Activated CD4-positive, alpha-beta T cell treated with anti-CD3 and anti-CD28 coated beads, Interleukin-2, amount 50 U/mL, for 48 hours (primary cell): ENCODE data around the gene PLAGL2.
"Not testable (repeated sequence)": the region's sequence is repeated elsewhere in the genome, so short reads cannot be mapped to it uniquely, and the experiment has no call there.

ENCODE experiments used
- DNase-seq, 2 experiments: peaks; one replicate each; pipeline ENCODE4 v3.0.0-alpha.2; 2020

The PLAGL2 gene, protein sequence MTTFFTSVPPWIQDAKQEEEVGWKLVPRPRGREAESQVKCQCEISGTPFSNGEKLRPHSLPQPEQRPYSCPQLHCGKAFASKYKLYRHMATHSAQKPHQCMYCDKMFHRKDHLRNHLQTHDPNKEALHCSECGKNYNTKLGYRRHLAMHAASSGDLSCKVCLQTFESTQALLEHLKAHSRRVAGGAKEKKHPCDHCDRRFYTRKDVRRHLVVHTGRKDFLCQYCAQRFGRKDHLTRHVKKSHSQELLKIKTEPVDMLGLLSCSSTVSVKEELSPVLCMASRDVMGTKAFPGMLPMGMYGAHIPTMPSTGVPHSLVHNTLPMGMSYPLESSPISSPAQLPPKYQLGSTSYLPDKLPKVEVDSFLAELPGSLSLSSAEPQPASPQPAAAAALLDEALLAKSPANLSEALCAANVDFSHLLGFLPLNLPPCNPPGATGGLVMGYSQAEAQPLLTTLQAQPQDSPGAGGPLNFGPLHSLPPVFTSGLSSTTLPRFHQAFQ

GRCh38 chr20:32207626-32208498, at the start of gene PLAGL2, which contains the start of gene POFUT1:
Gene PLAGL2 (minus strand): TSS chr20:32207743. CDS start chr20:32202178, 5,565 bp downstream.
Gene POFUT1 (plus strand): TSS chr20:32207880. CDS start chr20:32207942, 62 bp downstream.
- peak; percentile 88 to 91 for DNase-seq

GRCh38 chr20:32252189-32252588, 44.6 kb upstream of the PLAGL2 start:
- DNase-seq, result peak; percentile 92 to 95

DNA sequence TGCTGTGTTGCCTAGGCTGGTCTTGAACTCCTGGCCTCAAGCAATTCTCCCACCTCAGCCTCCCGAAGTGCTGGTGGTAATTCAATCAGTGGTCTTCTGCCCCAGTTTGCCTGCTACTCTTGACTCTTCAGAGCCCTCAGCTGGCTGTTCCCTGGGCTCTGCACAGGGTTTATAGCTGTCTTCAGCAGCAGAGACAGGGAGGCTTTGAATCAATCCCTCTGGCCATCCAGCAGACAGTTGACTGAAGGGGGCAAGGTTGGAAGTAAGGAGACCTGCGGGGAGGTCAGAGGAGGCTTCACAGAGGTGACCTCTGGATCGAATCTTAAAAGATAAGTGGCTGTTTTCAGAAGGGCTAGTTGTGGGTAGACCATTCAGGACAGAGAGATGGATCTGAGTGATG, 43.9 kb upstream of the PLAGL2 start:
- peak; percentile 31 to 40 for DNase-seq

GRCh38 chr20:32249030-32249738, 41.6 kb upstream of the PLAGL2 start:
- DNase-seq, result peak; percentile 39 to 47

DNA sequence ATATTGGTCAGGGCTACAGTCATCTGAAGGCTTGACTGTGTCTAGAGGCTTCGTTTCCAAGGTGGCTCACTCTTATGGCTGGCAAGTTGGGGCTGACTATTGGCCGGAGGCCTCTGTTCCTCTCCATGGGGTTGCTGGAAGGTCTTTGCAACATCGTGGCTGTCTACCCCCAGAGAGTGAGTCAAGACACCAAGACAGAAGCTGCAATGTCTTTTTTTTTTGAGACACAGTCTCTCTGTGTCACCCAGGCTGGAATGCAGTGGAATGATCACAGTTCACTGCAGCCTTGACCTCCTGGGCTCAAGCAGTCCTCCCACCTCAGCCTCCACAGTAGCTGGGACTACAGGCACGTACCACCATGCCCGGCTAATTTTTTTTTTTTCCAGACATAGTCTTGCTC, 40.5 kb upstream of the PLAGL2 start:
- no peak for DNase-seq

- not testable (repeated sequence) for DNase-seq
Observed at GRCh38 chr20:32246208-32246607, 38.7 kb upstream of the PLAGL2 start.

- DNase-seq, result no peak
Observed at GRCh38 chr20:32244959-32245358, 37.4 kb upstream of the PLAGL2 start.

- no peak for DNase-seq
Observed at GRCh38 chr20:32244150-32244823, 36.7 kb upstream of the PLAGL2 start.

DNA sequence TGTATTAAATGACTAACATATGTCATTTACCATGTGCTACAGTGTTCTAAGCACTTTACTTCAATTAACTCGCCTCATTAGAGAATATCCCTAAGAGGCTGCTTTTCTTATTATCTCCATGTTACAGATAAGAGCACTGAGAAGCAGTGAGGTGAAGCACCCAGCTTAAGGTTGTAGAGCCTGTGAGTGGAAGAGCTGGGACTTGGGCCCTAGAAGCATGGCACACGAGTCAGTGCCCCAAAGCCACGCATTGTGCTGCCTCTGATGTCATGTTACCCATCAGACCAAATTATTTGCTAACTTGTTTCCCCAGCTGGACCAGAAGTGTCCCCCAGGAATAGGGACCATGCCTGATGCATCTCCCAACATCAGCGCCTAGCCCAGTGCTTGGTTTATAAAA, 34.3 kb upstream of the PLAGL2 start:
- DNase-seq, result no peak

DNA sequence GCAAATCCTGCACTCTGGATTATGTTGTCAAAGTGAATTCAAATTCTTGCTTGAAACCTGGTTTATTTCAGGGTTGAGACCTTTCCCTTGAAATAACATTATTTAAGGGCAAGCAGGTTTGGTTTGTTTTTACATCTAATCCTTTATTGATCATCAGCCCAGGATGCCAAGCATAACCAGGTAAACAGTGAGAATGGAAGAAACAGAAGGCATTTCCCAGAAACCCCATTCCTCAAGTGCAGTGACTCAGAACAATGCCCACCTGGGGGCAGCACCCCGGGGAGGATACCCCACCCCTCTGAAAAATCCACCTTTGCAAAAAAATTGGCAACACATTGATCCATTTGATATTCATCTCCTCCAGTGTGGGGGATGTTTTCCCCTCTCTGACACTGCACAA, 32.7 kb upstream of the PLAGL2 start:
- DNase-seq, result no peak

GRCh38 chr20:32238483-32239425, 31.2 kb upstream of the PLAGL2 start:
- DNase-seq, result no peak

- DNase-seq, result no peak
Observed at GRCh38 chr20:32237419-32237818, 29.9 kb upstream of the PLAGL2 start.

DNA sequence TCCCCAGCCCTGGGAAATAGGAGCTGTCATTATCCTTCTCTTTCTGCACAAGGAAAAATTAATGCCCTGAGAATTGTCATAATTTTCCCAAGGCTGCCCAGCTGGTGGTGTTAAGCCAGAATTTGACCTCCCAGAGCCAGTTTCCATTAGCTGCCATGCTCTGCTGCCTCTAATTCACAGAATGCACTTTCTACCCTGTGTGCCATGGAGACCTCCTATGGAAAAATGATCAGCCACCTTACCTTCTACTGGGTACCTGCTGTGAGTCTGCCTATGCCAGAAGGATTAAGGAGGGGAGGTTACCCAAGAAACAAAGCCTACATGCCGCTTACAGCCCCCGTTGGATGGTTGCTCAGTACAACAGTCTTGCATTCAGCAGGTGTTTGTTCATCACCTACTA, 29.3 kb upstream of the PLAGL2 start:
- no peak for DNase-seq

GRCh38 chr20:32236048-32236533, 28.5 kb upstream of the PLAGL2 start:
- no peak for DNase-seq

- no peak for DNase-seq
Observed at GRCh38 chr20:32235331-32236047, 27.9 kb upstream of the PLAGL2 start.

DNA sequence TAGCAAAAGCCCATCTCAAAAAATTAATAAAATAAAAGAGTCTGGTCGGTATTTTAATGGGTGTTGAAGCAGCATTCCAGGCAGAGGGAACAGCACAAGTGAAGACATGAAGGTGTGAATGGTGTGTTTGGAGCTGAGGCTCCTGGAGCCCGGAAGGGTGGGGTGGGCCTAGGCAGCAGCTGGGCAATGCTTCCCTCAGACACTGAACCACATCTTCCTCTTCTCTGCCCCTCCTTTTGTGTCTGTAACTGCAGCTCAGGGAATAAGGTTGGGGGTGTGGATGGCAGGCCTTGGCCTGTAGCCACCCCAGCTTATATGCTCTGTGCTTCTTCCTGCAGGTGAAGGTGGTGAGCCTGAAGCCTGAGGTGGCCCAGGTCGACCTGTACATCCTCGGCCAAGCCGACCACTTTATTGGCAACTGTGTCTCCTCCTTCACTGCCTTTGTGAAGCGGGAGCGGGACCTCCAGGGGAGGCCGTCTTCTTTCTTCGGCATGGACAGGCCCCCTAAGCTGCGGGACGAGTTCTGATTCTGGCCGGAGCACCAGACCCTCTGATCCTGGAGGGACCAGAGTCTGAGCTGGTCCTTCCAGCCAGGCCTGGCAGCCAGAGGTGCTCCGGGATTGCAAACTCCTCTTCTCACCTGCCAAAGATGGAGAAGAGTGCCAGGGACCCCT, 26.7 kb upstream of the PLAGL2 start:
- no peak for DNase-seq

DNA sequence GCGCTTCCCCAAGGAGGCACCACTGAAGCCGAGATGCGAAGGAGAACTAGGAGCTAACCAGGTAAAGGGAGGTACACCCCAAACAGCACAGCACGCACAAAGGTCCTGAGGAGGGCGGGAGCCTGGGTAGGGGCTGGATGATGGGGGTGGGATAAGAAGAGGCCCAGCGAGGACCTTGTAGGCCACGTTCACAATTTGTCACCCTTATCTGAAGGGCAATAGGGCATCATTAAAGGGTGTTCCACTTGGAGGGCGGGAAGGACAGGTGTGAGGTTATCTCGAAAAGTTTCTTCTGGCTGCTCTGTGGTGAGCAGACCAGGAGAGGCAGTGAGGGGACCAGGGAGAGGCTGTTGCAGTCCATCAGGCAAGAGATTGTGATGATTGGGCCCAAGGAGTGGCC, 25.7 kb upstream of the PLAGL2 start:
- no peak for DNase-seq

GRCh38 chr20:32232326-32232886, 24.9 kb upstream of the PLAGL2 start:
- peak; percentile 33 to 43 for DNase-seq

- peak; percentile 53 to 63 for DNase-seq
Observed at GRCh38 chr20:32231847-32232246, 24.3 kb upstream of the PLAGL2 start.
